Heart right ventricle (tissue), 16 donors: Measurements from ENCODE around the gene CCDC9B. TPM values are rescaled to one million over a fixed set of nuclear protein-coding genes. Genes with fewer than 3 reads are reported as not detected.

Experiments used
- ATAC-seq, 8 donors: fragments of 200-7000 bp; cut with Tn5 transposase; one replicate each; pipeline ENCODE4 v1.9.1; 2020; ENCODE audit warnings: mild to moderate bottlenecking in 8 of 8, moderate library complexity in 8 of 8, moderate number of reproducible peaks in 1 of 8
- DNase-seq, 2 donors: peaks; one replicate each; pipeline ENCODE4 v3.0.0-alpha.2; 2020
- H3K27ac ChIP-seq, 10 donors: fragments of 200-600 bp; sonication (generic) in 2 of 10; one replicate each; pipeline versions ENCODE4 v1.5.0 to v1.8.0; 2020 to 2022; ENCODE audit warnings: mild to moderate bottlenecking in 3 of 10
- H3K27me3 ChIP-seq, 7 donors: fragments of 200-600 bp; one replicate each; pipeline ENCODE4 v1.8.0; 2021 to 2022; ENCODE audit warnings: mild to moderate bottlenecking in 2 of 7
- H3K36me3 ChIP-seq, 9 donors: fragments of 200-600 bp; sonication (generic) in 1 of 9; one replicate each; pipeline versions ENCODE4 v1.5.0 to v1.8.0; 2020 to 2022; ENCODE audit warnings: mild to moderate bottlenecking in 2 of 9
- H3K4me1 ChIP-seq, 9 donors: fragments of 200-600 bp; sonication (generic) in 1 of 9; one replicate each; pipeline versions ENCODE4 v1.5.0 to v1.8.0; 2020 to 2022; ENCODE audit warnings: mild to moderate bottlenecking in 4 of 9
- H3K4me3 ChIP-seq, 10 donors: fragments of 200-600 bp; sonication (generic) in 2 of 10; one replicate each; pipeline versions ENCODE4 v1.5.0 to v1.8.0; 2020 to 2022; ENCODE audit warnings: mild to moderate bottlenecking in 7 of 10, moderate library complexity in 2 of 10
- H3K9me3 ChIP-seq, 11 donors: fragments of 200-600 bp in 10 of 11; sonication (generic) in 2 of 11; one replicate each; pipeline versions ENCODE4 v1.5.0 to v1.8.0; 2013 to 2022; ENCODE audit warnings: mild to moderate bottlenecking in 2 of 11, control low read depth in 1 of 11, moderate library complexity in 1 of 11
- WGBS, 2 donors: extraction: QIAGEN DNeasy Blood & Tissue Kit; methylation state at CpG; one replicate each; pipeline ENCODE4 v1.1.7; 2013; ENCODE audit warnings: inconsistent platforms in 1 of 2; 5-methylcytosine and 5-hydroxymethylcytosine counted together
- intact Hi-C, 10 donors: fragments of 100-400 bp; cut with DNase I; formaldehyde crosslinking; loops; one replicate each; pipeline versions ENCODE4 v1.11.1 to v1.14.2; 2022
- polyA plus RNA-seq, 2 donors: library from polyadenylated mRNA; stranded (reverse); fragments of 200-250 nt; gene quantifications; one replicate each; pipeline ENCODE4 v1.2.3, GENCODE V29; 2013
- total RNA-seq, 10 donors: library from RNA; stranded (reverse); fragmentation: NEBNext Ultra II Directional in 3 of 10; extraction: Animal tissue kit (Norgen Biotek cat#: 25700) in 3 of 10; gene quantifications; one replicate each; pipeline versions ENCODE4 v1.2.1 to v1.2.4, GENCODE V29; 2021 to 2023
- TF ChIP-seq, protein P1 (sequence below), 9 donors: fragments of 200-600 bp; sonication (generic) in 2 of 9; IDR thresholded peaks; one replicate each; pipeline versions ENCODE4 v1.5.0 to v1.8.0; 2021 to 2022; ENCODE audit warnings: antibody characterized with exemption in 9 of 9, mild to moderate bottlenecking in 5 of 9, moderate library complexity in 1 of 9
- donor health status: Arrhythmogenic right ventricular cardiomyopathy.
- donor health status: ischemic (EF 13 %, LVEDD 7.1; RV severe dilation, severe dysfunction).
- donor health status: healthy with polysubstance abuse.
- donor health status: DM: no; HTN: yes; CAD: no.
- donor health status: DM: no; HTN: no; CAD: no.
- donor health status: ischemic (EF 25% LVEDD 6.9; RV normal size, moderate dysfunction).
- donor health status: ischemic (EF 25% LVEDD 5.7; RV mildly dilated, moderate dysfunction).
- donor health status: healthy.
- donor health status: DM: yes; HTN: yes; CAD: no.
- donor health status: Ischemic cardiomyopathy.
- donor health status: ischemic (EF 35%, LVEDD 5.7; RV mildly dilated, moderate dysfunction).
- donor health status: nonischemic (EF 11% LVEDD 7.7; RV severe dilation, severe dysfunction).
- donor health status: DM: yes; HTN: yes; CAD: no.
- donor health status: PGD.
- donor health status: ischemic (EF 29% LVEDD 5.4; RV normal size, mild dysfunction).
- donor health status: nonischemic (EF 23%, LVEDD 6.1; RV moderate dilation, normal function).

The CCDC9B gene
- total and polyA plus RNA-seq, 12 donors: 13.0 to 190 (median 144) TPM

DNA sequence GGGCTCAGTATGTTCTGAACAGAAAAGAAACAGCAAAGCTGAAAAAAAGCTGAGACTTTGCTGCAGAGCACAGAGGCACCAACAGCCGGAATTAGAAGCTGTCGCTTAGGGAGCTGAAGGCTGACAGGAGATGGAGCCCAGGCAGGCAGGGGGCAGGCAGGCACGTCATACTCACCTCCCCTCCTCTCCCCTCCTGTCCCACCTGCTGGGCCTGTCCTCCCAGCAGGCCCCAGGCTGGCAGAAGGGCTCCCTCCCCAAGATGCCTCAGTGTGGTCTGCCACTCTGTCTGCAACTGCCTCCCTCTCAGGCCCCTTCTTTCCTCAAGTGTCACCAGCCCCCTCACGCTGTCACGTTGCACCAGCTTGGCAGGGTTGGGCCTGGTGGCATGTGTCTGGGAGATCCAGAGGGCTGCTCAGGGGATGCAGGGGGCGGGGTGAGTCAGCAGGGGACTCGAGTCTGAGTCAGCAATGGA, 54.6 kb downstream of the CCDC9B start:
- H3K4me3 ChIP-seq: no peak overlapping the region
- TF ChIP-seq, protein P1, sequence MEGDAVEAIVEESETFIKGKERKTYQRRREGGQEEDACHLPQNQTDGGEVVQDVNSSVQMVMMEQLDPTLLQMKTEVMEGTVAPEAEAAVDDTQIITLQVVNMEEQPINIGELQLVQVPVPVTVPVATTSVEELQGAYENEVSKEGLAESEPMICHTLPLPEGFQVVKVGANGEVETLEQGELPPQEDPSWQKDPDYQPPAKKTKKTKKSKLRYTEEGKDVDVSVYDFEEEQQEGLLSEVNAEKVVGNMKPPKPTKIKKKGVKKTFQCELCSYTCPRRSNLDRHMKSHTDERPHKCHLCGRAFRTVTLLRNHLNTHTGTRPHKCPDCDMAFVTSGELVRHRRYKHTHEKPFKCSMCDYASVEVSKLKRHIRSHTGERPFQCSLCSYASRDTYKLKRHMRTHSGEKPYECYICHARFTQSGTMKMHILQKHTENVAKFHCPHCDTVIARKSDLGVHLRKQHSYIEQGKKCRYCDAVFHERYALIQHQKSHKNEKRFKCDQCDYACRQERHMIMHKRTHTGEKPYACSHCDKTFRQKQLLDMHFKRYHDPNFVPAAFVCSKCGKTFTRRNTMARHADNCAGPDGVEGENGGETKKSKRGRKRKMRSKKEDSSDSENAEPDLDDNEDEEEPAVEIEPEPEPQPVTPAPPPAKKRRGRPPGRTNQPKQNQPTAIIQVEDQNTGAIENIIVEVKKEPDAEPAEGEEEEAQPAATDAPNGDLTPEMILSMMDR (IDR thresholded peaks at IDR 0.05): no peak
- ATAC-seq (peak in 6 of 8 donors; percentile 8 to 53 (median 41)), DNase-seq (no peak)
- H3K9me3 ChIP-seq: no peaks in the 10 kb centered on the region
- peak overlapping the region in 8 of 10 donors; percentile 15 to 49 (median 34) for H3K27ac ChIP-seq
- peaks cover 0 to 31% (median 0%) of the 10 kb centered on the region in 9 donors for H3K36me3 ChIP-seq
- WGBS, 2 donors: 60 to 64% methylated on average over 7 of the region's 7 CpGs
- H3K27me3 ChIP-seq: peaks cover 13 to 42% (median 33%) of the 10 kb centered on the region in 7 donors
- H3K4me1 ChIP-seq: peaks cover 19 to 54% (median 39%) of the 10 kb centered on the region in 9 donors
- intact Hi-C loops: no loop called here

DNA sequence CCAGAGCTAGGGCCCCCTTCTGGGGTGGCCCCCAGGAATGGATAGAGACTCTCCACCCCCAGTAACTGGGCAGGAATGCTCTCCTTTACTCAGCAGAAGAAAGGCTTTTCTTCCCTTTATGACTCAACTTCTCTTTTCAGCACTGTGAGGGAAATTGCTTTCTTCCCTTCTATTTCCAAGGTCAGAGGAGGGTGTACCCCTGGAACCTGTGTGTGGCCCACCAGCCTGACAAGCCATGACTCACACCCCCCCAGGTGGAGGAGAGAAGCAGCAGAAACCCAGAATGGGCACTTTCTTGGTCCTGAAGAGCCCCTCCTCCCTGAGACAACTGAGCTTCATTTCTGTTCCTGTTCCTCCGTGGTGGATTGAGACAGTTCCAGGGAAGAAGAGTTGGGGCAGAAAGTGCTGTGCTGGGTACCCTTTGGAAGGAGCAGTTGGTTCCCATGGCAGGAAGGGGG, 55.2 kb downstream of the CCDC9B start:
- TF ChIP-seq, protein P1 (IDR thresholded peaks at IDR 0.05): no peak
- no peaks in the 10 kb centered on the region for H3K9me3 ChIP-seq
- H3K27me3 ChIP-seq: peaks cover 15 to 47% (median 38%) of the 10 kb centered on the region in 7 donors
- intact Hi-C loops: no loop called here
- peaks cover 0 to 27% (median 0%) of the 10 kb centered on the region in 9 donors for H3K36me3 ChIP-seq
- peaks cover 16 to 49% (median 34%) of the 10 kb centered on the region in 9 donors for H3K4me1 ChIP-seq
- whole genome bisulfite sequencing, 2 donors: 19 to 29% methylated on average over 1 of the region's 1 CpG
- peak overlapping the region in 9 of 10 donors; percentile 3 to 49 (median 36) for H3K27ac ChIP-seq
- no peak overlapping the region for H3K4me3 ChIP-seq
- peak in 2 of 8 donors; percentile 3 to 15 for ATAC-seq
- no peak for DNase-seq

DNA sequence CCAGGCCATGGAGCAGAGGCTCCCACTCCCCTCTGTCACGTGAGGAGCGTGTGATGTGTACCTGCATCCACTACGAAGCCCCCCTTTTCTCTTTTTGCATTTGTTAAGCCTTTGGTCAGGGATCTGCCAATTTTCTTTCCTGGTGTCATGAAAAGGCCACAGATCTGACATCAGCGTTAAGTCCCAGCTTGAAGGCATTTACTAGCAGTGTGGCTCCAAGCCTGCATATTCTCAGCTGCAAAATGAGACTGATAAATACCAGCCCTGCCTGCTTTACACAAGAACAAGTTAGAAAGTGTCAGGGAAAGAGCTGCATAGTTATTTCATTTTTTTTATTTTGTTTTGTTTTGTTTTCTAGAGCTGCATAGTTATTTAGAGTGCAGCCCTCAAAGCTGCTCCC, 55.6 kb downstream of the CCDC9B start:
- Histone ChIP-seq H3K36me3 (peaks cover 0 to 23% (median 0%) of the 10 kb centered on the region in 9 donors), H3K4me3 (no peak overlapping the region), H3K27me3 (peaks cover 15 to 52% (median 42%) of the 10 kb centered on the region in 7 donors), H3K4me1 (peaks cover 16 to 49% (median 30%) of the 10 kb centered on the region in 9 donors), H3K9me3 (no peaks in the 10 kb centered on the region), H3K27ac (peak overlapping the region in 8 of 10 donors; percentile 3 to 49 (median 40))
- peak in 2 of 8 donors; percentile 41 to 51 for ATAC-seq
- intact Hi-C loops: no loop called here
- TF ChIP-seq, protein P1 (IDR thresholded peaks at IDR 0.05): no peak
- no peak for DNase-seq
- 44 to 63% methylated on average over 4 of the region's 4 CpGs for WGBS, 2 donors

DNA sequence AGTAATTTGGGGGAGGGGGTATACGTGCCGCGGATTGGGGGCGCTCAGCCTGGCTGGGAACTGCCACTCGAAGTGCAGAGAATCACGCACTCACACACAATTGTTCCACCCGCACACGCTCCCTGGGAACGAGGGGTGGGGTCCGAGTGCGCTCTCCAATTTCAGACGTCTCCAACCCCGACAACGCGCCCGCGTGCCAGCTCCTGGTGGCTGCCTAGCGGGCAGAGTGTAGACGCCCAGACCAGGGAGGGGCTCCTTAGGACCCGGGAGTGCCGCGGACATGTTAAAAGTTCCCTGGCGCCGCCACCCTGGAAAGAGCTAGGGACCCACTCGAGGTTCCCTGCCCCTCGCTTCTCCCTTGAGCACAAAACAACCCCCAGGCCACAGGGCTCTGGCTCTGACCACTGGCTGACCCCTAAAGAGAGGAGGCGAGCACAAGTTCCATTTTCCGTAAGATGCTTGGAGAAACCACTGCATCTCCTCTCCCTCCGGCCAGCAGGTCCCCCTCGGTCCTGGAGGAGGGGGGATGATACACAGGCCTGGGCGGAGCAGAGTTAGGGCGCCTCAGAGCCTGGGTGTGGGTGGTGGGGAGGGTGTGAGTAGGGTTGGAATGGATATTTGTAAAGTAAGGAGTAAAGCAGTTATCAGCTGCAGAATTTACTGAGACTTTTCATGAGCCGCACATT, 57.0 kb downstream of the CCDC9B start:
- no peak overlapping the region for H3K27ac ChIP-seq
- peak overlapping the region in 2 of 10 donors; percentile 49 to 62 for H3K4me3 ChIP-seq
- DNase-seq: no peak
- peaks cover 0 to 10% (median 0%) of the 10 kb centered on the region in 9 donors for H3K36me3 ChIP-seq
- TF ChIP-seq, protein P1 (IDR thresholded peaks at IDR 0.05): no peak
- peaks cover 20 to 56% (median 39%) of the 10 kb centered on the region in 9 donors for H3K4me1 ChIP-seq
- no peaks in the 10 kb centered on the region for H3K9me3 ChIP-seq
- H3K27me3 ChIP-seq: peaks cover 15 to 62% (median 55%) of the 10 kb centered on the region in 7 donors
- WGBS, 2 donors: 47 to 66% methylated on average over 33 of the region's 33 CpGs
- intact Hi-C loops: loop anchor here in 2 of 10 donors (2.0 to 5.0 kb wide), 2 partner anchors 27 to 139 kb away; no protein-coding TSS in a partner anchor
- no peak for ATAC-seq
